ENCODE data around the gene TBX15.
"Not testable (repeated sequence)": the region's sequence is repeated elsewhere in the genome, so short reads cannot be mapped to it uniquely, and the experiment has no call there.

Gene TBX15

DNA sequence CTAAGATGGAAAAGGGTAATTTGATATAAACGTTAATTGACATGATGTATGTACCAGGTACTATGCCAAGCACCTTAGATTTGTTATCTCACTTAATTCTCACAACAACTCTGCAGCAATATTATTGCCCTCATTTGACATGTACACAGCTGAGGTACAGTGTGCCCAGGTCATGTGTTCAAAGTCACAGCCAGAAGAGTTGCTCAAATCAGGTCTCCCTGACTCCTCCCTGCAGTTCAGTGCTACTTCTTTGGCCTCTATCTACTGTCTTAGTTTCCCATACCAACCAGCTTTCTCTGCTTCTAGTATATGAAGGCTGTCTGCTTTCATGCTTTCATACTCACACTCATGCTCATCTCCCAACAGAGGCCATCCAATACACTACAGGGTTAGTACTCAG lies 15.1 kb downstream of the TBX15 start:
- Histone ChIP-seq H3K4me1 (ENCODE audit: control insufficient read depth, insufficient read depth, low read length) (no peaks in the 10 kb centered on the region), H3K9me3 (ENCODE audit: control insufficient read depth, insufficient read depth, low read length) (no peaks in the 10 kb centered on the region), H3K9ac (ENCODE audit: low read depth, low read length) (no peak overlapping the region), H3K36me3 (ENCODE audit: control insufficient read depth, insufficient read depth, low read length) (no peaks in the 10 kb centered on the region), H3K27ac (ENCODE audit: low read depth, low read length) (no peak overlapping the region), H3K4me3 (ENCODE audit: low read depth, low read length) (no peak overlapping the region), H3K27me3 (ENCODE audit: control insufficient read depth, insufficient read depth, low read length) (peaks cover 61% of the 10 kb centered on the region)

DNA sequence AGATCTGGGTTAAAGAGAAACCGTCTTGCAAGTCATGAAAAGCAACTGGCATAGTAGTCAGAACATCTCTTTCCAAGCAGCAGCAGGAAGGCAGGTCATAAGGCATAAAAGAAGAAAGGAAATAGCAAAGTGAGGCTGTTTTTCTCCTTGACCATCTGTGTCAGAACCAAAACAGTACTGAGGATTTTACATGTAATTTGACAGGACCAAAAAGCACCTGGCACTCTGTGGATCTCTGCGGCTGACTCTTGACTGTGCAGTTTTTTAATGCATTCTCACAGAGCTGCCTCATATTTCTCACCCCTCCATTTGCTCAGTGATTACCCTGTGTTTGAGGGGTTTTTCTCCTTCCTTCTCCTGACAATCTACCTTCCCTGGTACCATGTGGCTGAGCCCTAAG lies 17.7 kb downstream of the TBX15 start:
- Histone ChIP-seq H3K36me3 (ENCODE audit: control insufficient read depth, insufficient read depth, low read length) (no peaks in the 10 kb centered on the region), H3K9ac (ENCODE audit: low read depth, low read length) (no peak overlapping the region), H3K4me3 (ENCODE audit: low read depth, low read length) (no peak overlapping the region), H3K27ac (ENCODE audit: low read depth, low read length) (no peak overlapping the region), H3K27me3 (ENCODE audit: control insufficient read depth, insufficient read depth, low read length) (peaks cover 35% of the 10 kb centered on the region), H3K4me1 (ENCODE audit: control insufficient read depth, insufficient read depth, low read length) (no peaks in the 10 kb centered on the region), H3K9me3 (ENCODE audit: control insufficient read depth, insufficient read depth, low read length) (no peaks in the 10 kb centered on the region)

DNA sequence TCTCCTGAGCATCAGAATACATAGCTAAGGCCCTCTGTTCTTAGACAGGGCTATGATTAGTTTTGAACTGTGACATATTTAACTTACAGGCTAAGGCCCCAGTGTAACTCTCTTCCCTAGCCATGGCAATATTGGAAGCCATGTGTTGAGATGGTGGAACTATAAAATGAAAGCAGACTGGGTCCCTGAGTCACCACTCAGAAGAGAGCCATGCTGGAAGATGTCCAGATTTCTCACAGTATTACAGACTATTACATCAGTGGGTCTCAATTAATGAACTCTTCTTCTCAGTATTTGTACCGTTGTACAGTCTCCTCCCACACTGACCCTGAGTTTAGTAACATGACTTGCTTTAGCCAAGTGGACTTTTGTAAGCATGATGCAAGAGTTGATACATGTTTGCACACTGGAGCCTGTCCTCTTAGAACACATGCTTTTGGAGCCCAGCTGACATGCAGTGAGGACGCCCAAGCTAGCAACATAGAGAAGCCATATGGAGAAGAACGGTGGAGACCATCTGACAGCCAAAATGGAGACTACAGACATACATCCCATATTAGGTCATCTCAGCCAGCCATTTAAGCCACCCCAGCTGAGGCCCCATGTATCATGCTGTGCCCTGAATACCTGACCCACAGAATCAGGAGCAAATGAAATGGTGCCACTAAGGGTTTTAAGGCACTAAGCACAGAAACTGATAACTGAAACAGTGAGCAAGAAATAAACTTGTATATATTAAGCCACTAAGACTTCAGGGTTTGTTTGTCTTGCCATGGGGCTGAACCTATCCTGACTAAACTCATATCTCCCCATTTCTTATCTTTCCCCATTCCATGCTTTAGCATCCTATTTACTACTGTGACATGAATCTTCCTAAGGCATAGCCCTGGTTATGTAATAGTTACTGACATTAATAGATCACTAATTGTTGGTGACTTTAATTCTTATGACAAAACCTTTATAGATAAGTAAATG lies 24.4 kb downstream of the TBX15 start:
- H3K4me1 ChIP-seq (ENCODE audit: control insufficient read depth, insufficient read depth, low read length), result peaks cover 26% of the 10 kb centered on the region
- H3K9ac ChIP-seq (ENCODE audit: low read depth, low read length), result no peak overlapping the region
- no peaks in the 10 kb centered on the region for H3K36me3 ChIP-seq (ENCODE audit: control insufficient read depth, insufficient read depth, low read length)
- no peak overlapping the region for H3K4me3 ChIP-seq (ENCODE audit: low read depth, low read length)
- peaks cover 4% of the 10 kb centered on the region for H3K27me3 ChIP-seq (ENCODE audit: control insufficient read depth, insufficient read depth, low read length)
- H3K9me3 ChIP-seq (ENCODE audit: control insufficient read depth, insufficient read depth, low read length), result no peaks in the 10 kb centered on the region
- H3K27ac ChIP-seq (ENCODE audit: low read depth, low read length), result no peak overlapping the region

DNA sequence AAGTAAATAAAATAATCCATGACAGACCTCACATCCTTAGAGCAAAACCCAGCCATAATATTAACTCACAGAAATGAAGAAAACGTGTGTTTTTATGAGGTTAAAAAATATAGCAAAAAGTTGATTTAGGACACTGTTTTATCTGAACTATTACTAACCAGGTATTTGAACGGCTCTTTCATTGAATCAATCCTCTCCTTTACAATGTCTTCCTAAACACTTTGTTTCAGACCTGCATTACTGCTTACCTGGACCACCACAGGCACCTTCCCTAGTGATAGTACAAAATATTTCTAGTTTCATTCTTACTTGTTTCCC lies 25.0 kb downstream of the TBX15 start:
- Histone ChIP-seq H3K9ac (ENCODE audit: low read depth, low read length) (no peak overlapping the region), H3K4me3 (ENCODE audit: low read depth, low read length) (no peak overlapping the region), H3K9me3 (ENCODE audit: control insufficient read depth, insufficient read depth, low read length) (no peaks in the 10 kb centered on the region), H3K27me3 (ENCODE audit: control insufficient read depth, insufficient read depth, low read length) (peaks cover 4% of the 10 kb centered on the region), H3K27ac (ENCODE audit: low read depth, low read length) (no peak overlapping the region), H3K36me3 (ENCODE audit: control insufficient read depth, insufficient read depth, low read length) (no peaks in the 10 kb centered on the region), H3K4me1 (ENCODE audit: control insufficient read depth, insufficient read depth, low read length) (peaks cover 26% of the 10 kb centered on the region)

DNA sequence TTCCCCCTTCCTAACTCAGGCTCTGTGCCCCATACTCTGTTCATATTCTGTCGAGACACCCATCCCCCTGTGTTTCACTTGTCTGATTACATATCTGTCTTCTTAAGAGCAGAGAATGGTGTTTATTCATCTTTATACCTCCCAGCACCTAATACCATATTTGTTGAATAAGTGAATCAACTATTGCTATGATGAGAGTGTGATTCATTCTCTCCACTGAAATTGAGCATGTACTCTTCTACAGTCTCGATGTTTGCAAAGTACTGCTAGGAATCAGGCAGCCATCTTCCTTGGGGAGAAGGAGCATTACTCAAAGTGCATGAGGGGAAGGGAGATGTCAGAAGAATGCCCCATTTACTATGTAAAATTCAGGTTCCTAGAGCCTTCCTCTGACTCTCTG lies 27.0 kb downstream of the TBX15 start:
- no peak overlapping the region for H3K27ac ChIP-seq (ENCODE audit: low read depth, low read length)
- no peak overlapping the region for H3K4me3 ChIP-seq (ENCODE audit: low read depth, low read length)

DNA sequence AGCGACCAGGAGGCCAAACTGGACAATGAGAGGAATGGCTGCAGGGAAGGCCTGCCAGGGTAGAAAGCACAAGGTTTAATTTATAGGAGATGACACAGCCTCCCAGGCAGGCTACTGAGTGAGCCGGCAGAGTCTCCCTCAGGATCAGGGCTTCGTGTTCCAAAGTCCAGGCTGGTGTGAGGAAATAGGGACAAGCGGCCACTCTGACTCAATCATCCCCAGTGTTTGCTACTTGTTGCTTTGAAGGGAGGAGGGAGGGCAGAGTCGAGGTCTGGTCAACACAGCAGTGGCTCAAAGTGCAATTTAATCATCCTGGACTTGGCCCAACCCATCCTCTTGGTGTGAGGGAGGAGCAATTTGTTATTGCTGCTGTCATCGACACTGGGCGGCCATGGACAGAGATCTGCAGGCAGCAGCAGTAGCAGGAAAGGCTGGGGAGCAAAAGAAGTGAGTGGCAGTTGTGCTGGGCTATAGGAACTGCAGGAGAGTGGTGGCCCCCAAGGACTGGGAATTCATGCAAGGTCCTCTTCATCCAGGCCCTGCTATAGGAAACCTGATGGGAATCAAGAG lies 27.5 kb downstream of the TBX15 start:
- Histone ChIP-seq H3K9ac (ENCODE audit: low read depth, low read length) (no peak overlapping the region), H3K9me3 (ENCODE audit: control insufficient read depth, insufficient read depth, low read length) (no peaks in the 10 kb centered on the region), H3K4me1 (ENCODE audit: control insufficient read depth, insufficient read depth, low read length) (peaks cover 26% of the 10 kb centered on the region), H3K4me3 (ENCODE audit: low read depth, low read length) (no peak overlapping the region), H3K36me3 (ENCODE audit: control insufficient read depth, insufficient read depth, low read length) (no peaks in the 10 kb centered on the region), H3K27me3 (ENCODE audit: control insufficient read depth, insufficient read depth, low read length) (peaks cover 4% of the 10 kb centered on the region), H3K27ac (ENCODE audit: low read depth, low read length) (peak overlapping the region; percentile 7)

More for the DNA sequence above, 27.0 kb downstream of the TBX15 start:
- Histone ChIP-seq H3K36me3 (ENCODE audit: control insufficient read depth, insufficient read depth, low read length) (no peaks in the 10 kb centered on the region), H3K27me3 (ENCODE audit: control insufficient read depth, insufficient read depth, low read length) (peaks cover 4% of the 10 kb centered on the region), H3K4me1 (ENCODE audit: control insufficient read depth, insufficient read depth, low read length) (peaks cover 26% of the 10 kb centered on the region), H3K9ac (ENCODE audit: low read depth, low read length) (no peak overlapping the region), H3K9me3 (ENCODE audit: control insufficient read depth, insufficient read depth, low read length) (no peaks in the 10 kb centered on the region)

DNA sequence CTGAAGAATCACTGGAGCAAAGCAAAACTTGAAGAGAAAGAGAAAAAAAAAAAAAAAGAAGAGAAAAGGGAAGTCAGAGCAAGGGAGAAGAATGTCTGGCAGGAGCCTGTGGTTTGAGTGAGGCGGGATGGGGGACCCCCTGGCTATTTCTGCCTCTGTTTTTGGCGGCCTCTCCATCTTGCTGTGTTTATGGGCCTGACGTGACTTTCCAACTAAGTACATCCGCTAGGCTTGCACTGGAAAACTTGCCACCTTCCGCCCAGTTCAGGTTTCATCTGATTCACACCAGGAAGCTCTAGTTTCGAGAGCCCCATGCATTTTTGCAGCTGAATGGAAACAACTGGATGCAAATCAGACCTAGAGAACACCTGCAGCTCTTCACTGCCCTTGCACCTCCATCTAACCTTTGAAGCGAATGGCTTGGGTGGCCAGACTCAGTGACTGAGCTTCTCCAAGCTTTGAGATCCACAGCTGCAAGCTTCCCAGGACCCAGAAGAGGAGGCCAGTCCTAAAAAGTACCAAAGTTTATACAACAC lies 28.0 kb downstream of the TBX15 start:
- no peak overlapping the region; the same call in 1 of the 2 replicates for H3K4me3 ChIP-seq (ENCODE audit: low read depth, low read length)
- no peak overlapping the region for H3K9ac ChIP-seq (ENCODE audit: low read depth, low read length)
- no peaks in the 10 kb centered on the region for H3K36me3 ChIP-seq (ENCODE audit: control insufficient read depth, insufficient read depth, low read length)
- no peaks in the 10 kb centered on the region for H3K9me3 ChIP-seq (ENCODE audit: control insufficient read depth, insufficient read depth, low read length)
- peaks cover 26% of the 10 kb centered on the region for H3K4me1 ChIP-seq (ENCODE audit: control insufficient read depth, insufficient read depth, low read length)
- H3K27ac ChIP-seq (ENCODE audit: low read depth, low read length), result peak overlapping the region; percentile 7
- peaks cover 4% of the 10 kb centered on the region for H3K27me3 ChIP-seq (ENCODE audit: control insufficient read depth, insufficient read depth, low read length)

DNA sequence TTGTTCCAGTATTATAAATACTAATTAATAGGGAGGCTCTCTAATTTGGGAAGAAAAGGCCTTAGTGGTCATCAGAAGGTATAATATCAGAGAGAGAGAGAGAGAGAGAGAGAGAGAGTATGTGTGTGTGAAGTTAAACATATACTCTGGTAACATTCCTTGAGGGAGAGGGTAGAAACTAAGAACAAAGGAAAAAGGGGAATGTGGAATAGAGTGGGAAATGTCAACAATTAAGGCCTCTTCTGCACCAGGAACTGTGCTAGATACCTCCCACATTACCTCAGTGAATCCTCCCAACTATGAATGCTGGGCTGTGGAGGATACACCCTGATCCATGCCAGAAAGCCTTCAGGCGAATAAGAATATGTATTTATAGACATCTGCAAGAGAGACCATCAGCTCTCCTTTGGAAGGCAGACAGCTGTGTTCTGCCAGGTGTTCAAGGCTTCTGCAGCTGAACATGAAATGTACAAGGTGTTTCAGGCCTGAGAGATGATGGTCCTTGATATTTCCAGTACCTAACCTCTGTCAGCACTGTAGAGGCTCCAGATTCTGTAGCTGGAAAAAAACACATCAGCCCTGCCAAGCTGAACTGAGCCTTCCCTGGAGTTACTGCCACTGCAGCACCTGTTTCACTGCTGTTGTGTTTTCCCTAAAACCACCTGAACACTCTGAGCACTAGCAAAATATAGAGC lies 29.1 kb downstream of the TBX15 start:
- Histone ChIP-seq H3K36me3 (ENCODE audit: control insufficient read depth, insufficient read depth, low read length) (no peaks in the 10 kb centered on the region), H3K4me1 (ENCODE audit: control insufficient read depth, insufficient read depth, low read length) (peaks cover 26% of the 10 kb centered on the region), H3K27me3 (ENCODE audit: control insufficient read depth, insufficient read depth, low read length) (peaks cover 4% of the 10 kb centered on the region), H3K9ac (ENCODE audit: low read depth, low read length) (no peak overlapping the region), H3K9me3 (ENCODE audit: control insufficient read depth, insufficient read depth, low read length) (no peaks in the 10 kb centered on the region), H3K4me3 (ENCODE audit: low read depth, low read length) (no peak overlapping the region), H3K27ac (ENCODE audit: low read depth, low read length) (no peak overlapping the region)

DNA sequence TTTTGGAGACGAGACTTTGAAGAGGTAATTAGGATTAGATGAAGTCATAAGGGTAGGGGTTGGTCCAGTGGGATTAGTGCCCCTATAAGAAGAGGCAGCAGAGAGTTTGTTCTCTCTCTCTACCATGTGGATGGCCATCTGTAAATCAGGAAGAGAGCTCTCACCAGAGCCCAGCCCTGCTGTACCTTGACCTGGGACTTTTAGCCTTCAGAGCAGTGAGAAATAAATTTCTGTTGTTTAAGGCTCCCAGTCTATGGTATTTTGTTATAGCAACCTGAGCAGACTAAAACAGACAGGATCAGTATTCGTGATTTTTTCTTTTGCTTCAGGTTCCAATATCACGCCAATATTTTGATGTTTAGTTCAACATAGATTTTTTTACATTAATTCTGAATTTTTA lies 30.0 kb downstream of the TBX15 start:
- H3K9me3 ChIP-seq (ENCODE audit: control insufficient read depth, insufficient read depth, low read length), result no peaks in the 10 kb centered on the region
- H3K4me1 ChIP-seq (ENCODE audit: control insufficient read depth, insufficient read depth, low read length), result peaks cover 26% of the 10 kb centered on the region
- H3K9ac ChIP-seq (ENCODE audit: low read depth, low read length), result no peak overlapping the region
- no peak overlapping the region for H3K4me3 ChIP-seq (ENCODE audit: low read depth, low read length)
- H3K27me3 ChIP-seq (ENCODE audit: control insufficient read depth, insufficient read depth, low read length), result peaks cover 4% of the 10 kb centered on the region
- H3K36me3 ChIP-seq (ENCODE audit: control insufficient read depth, insufficient read depth, low read length), result no peaks in the 10 kb centered on the region
- H3K27ac ChIP-seq (ENCODE audit: low read depth, low read length), result no peak overlapping the region

DNA sequence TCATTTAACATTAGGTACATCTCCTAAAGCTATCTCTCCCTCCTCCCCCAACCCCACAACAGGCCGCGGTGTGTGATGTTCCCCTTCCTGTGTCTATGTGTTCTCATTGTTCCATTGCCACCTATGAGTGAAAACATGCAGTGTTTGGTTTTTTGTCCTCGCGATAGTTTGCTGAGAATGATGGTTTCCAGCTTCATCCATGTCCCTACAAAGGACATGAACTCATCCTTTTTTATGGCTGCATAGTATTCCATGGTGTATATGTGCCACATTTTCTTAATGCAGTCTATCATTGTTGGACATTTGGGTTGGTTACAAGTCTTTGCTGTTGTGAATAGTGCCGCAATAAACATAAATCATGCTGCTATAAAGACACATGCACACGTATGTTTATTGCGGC lies 30.6 kb downstream of the TBX15 start:
- peaks cover 26% of the 10 kb centered on the region for H3K4me1 ChIP-seq (ENCODE audit: control insufficient read depth, insufficient read depth, low read length)
- not testable (repeated sequence) for H3K4me3 ChIP-seq (ENCODE audit: low read depth, low read length); H3K27ac ChIP-seq (ENCODE audit: low read depth, low read length); H3K27me3 ChIP-seq (ENCODE audit: control insufficient read depth, insufficient read depth, low read length); H3K36me3 ChIP-seq (ENCODE audit: control insufficient read depth, insufficient read depth, low read length); H3K9ac ChIP-seq (ENCODE audit: low read depth, low read length); H3K9me3 ChIP-seq (ENCODE audit: control insufficient read depth, insufficient read depth, low read length)

Data from HUES48 (cell line).